IPS-15b (cell line): Measurements from ENCODE around the gene ISX.

Experiments used
- H3K27me3 ChIP-seq: one replicate; pipeline ENCODE4 v1.6.1; 2013; ENCODE audit warnings: low read length; ENCODE audit not compliant: control insufficient read depth, insufficient read depth
- H3K36me3 ChIP-seq: one replicate; pipeline ENCODE4 v1.6.1; 2013; ENCODE audit warnings: low read length; ENCODE audit not compliant: control insufficient read depth, insufficient read depth
- H3K4me1 ChIP-seq: one replicate; pipeline ENCODE4 v1.6.1; 2013; ENCODE audit warnings: mild to moderate bottlenecking, low read length; ENCODE audit not compliant: control insufficient read depth, insufficient read depth
- H3K4me3 ChIP-seq: one replicate; pipeline ENCODE4 v1.5.1; 2013; ENCODE audit warnings: low read depth, low read length
- H3K9ac ChIP-seq: one replicate; pipeline ENCODE4 v1.6.1; 2013; ENCODE audit warnings: low read depth, mild to moderate bottlenecking, low read length
- H3K9me3 ChIP-seq: one replicate; pipeline ENCODE4 v1.6.1; 2013; ENCODE audit warnings: mild to moderate bottlenecking, low read length; ENCODE audit not compliant: control insufficient read depth, insufficient read depth

The ISX gene

DNA sequence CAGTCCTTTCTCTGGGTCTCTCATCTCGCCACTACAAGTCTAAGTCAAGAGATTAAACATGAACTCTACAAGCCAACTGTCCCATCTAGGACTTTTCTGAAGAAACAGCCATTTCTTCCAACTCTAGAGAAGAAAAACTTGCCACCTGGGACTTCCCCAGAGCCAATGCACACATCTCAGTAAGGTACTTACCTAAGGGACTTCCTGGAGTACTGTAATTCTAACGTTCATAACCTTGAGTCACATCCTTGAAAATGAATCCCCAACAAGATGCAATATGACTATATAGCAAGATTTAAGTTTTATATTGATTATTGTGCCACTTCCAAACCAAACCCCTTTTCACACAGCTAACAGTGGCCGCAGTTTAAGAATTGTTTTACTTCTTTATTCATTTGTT lies 11.9 kb upstream of the ISX start:
- Histone ChIP-seq H3K36me3 (no peaks in the 10 kb centered on the region), H3K4me3 (no peak overlapping the region), H3K9me3 (no peaks in the 10 kb centered on the region), H3K4me1 (no peaks in the 10 kb centered on the region), H3K27me3 (no peaks in the 10 kb centered on the region), H3K9ac (no peak overlapping the region)

DNA sequence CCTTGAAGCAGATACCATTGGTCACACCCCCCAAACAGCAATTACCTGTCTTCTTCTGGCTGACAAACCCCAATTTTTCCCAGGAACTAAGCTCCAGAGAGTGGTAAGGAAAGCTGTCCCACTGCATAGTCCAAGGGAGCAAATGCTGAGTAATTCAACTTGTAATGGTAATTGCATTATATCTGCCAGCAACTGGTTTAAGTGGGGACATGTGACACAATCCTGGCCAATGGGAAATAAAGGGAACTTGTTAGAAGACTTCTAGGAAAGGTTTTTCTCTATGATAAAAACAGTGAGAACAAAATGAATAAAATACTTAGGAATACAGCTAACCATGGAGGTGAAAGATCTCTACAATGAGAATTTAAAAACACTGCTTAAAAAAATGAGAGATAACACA lies 9.5 kb upstream of the ISX start:
- no peaks in the 10 kb centered on the region for H3K36me3 ChIP-seq
- H3K27me3 ChIP-seq = no peaks in the 10 kb centered on the region
- H3K4me3 ChIP-seq = no peak overlapping the region
- H3K9me3 ChIP-seq = no peaks in the 10 kb centered on the region
- H3K9ac ChIP-seq = no peak overlapping the region
- no peaks in the 10 kb centered on the region for H3K4me1 ChIP-seq

DNA sequence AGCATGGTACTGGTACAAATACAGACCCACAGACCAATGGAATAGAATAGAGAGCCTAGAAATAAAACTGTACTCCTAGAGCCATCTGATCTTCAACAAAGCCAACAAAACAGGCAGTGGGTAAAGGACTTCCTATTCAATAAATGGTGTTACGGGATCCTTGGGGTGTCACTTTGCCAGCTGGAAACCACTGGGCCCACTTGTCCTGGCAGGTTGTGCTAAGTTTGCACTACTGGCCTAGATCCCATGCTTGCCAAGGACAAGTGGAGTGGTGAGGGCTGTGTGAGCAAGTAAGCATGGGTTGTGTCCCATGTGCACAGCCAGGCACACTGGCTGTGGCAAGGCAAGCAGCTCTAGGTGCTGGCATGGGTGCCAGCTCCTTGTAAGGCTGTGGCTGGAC lies 8.8 kb upstream of the ISX start:
- H3K4me3 ChIP-seq = no peak overlapping the region
- no peak overlapping the region for H3K9ac ChIP-seq
- H3K27me3 ChIP-seq = no peaks in the 10 kb centered on the region
- no peaks in the 10 kb centered on the region for H3K4me1 ChIP-seq
- H3K9me3 ChIP-seq = no peaks in the 10 kb centered on the region
- H3K36me3 ChIP-seq = no peaks in the 10 kb centered on the region

DNA sequence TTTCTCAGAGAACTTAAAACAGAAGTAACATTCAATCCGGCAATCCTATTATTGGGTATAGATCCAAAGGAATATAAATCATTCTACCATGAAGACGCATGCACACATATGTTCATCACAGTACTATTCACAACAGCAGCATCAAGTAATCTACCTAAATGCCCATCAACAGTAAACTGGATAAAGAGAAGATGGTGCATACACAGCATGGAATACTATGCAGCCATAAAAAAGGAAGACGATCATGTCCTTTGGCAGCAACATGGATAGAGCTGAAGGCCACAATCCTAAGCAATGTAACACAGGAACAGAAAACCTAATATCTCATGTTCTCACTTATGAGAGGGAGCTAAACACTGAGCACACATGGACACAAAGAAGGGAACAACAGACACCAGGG lies 6.3 kb upstream of the ISX start:
- Histone ChIP-seq H3K9ac (no peak overlapping the region), H3K27me3 (no peaks in the 10 kb centered on the region), H3K36me3 (no peaks in the 10 kb centered on the region), H3K9me3 (no peaks in the 10 kb centered on the region), H3K4me1 (no peaks in the 10 kb centered on the region), H3K4me3 (no peak overlapping the region)

DNA sequence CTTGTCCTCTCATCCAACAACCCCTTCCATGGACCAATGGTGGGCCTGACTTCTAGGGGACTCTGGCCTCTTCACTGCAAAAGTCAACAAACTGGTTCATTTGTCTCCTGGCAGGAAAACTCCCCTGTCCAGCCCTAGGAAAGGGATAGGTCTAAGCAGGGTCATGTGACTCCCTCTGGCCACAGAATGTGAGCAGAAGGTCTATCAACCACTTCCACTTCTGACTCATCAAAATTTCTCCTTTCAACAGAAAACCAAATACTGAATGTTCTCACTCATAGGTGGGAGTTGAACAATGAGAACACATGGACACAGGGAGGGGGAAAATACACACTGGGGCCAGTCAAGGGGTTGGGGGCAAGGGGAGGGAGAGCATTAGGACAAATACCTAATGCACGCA lies 1.3 kb upstream of the ISX start:
- H3K36me3 ChIP-seq = no peaks in the 10 kb centered on the region
- no peaks in the 10 kb centered on the region for H3K27me3 ChIP-seq
- no peak overlapping the region for H3K9ac ChIP-seq
- H3K4me1 ChIP-seq = no peaks in the 10 kb centered on the region
- no peaks in the 10 kb centered on the region for H3K9me3 ChIP-seq
- H3K4me3 ChIP-seq = no peak overlapping the region

DNA sequence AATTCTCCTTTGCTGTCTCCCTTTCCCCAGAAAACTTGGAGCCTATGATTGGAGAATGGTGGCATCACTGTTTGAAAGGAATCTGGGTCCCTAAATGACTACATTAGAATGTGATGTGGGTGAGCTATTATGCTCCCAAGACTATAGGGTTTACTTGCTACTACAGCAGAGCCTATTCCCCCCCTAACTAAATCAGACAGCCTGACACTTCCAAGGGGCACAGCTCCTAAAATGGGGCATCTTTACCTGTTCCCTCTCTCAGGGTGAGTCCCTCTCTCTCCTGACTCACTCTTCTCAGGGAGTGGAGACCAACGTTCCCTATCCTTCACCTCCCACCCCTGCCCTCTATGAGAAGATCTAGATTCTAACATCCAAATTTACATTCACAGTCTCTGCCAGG lies 775 bp upstream of the ISX start:
- Histone ChIP-seq H3K9ac (no peak overlapping the region), H3K9me3 (no peaks in the 10 kb centered on the region), H3K27me3 (no peaks in the 10 kb centered on the region), H3K4me3 (no peak overlapping the region), H3K4me1 (no peaks in the 10 kb centered on the region), H3K36me3 (no peaks in the 10 kb centered on the region)

DNA sequence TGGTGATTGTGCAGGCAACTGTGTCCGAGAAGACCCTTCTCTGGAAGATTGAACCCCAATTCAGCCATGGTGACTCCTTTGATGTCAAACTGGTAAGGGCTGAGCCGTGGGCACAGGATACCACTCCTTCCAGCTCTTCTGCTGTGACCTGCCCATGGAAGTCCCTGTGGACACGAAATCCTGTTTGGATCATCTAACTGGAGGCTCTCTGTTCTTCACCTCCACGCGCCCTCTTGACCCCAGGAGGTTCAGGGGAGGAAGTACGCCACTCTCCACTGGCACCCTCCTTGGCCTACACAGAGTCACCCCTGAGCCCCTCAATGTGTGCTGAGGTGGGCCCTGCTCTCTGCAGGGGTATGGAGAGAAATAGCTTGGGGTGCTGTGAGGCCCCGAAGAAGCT lies 810 bp downstream of the ISX start:
- H3K36me3 ChIP-seq = no peaks in the 10 kb centered on the region
- H3K9ac ChIP-seq = no peak overlapping the region
- H3K9me3 ChIP-seq = no peaks in the 10 kb centered on the region
- no peak overlapping the region for H3K4me3 ChIP-seq
- no peaks in the 10 kb centered on the region for H3K4me1 ChIP-seq
- H3K27me3 ChIP-seq = no peaks in the 10 kb centered on the region

DNA sequence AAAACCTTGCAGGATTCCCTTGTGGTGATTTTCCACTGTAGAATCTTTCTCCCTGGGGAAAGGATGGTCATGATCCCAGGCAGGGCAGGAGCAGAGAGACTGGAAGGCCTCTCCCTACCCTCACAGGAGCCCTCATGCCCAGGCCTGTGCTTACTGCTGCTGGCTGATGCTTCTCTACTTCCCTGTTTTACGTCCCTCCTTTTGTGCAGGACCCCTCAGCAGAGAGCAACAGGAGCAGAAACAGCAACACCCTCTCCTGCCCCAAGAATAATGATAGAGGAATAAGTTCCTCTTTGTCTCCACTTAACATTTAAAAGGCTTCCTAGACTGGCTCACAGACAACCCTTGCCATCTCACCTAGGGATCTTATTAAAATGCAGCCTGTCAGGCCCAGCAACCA lies 3.6 kb downstream of the ISX start:
- no peak overlapping the region for H3K4me3 ChIP-seq
- H3K4me1 ChIP-seq = no peaks in the 10 kb centered on the region
- no peaks in the 10 kb centered on the region for H3K27me3 ChIP-seq
- H3K9me3 ChIP-seq = no peaks in the 10 kb centered on the region
- H3K9ac ChIP-seq = no peak overlapping the region
- H3K36me3 ChIP-seq = no peaks in the 10 kb centered on the region

DNA sequence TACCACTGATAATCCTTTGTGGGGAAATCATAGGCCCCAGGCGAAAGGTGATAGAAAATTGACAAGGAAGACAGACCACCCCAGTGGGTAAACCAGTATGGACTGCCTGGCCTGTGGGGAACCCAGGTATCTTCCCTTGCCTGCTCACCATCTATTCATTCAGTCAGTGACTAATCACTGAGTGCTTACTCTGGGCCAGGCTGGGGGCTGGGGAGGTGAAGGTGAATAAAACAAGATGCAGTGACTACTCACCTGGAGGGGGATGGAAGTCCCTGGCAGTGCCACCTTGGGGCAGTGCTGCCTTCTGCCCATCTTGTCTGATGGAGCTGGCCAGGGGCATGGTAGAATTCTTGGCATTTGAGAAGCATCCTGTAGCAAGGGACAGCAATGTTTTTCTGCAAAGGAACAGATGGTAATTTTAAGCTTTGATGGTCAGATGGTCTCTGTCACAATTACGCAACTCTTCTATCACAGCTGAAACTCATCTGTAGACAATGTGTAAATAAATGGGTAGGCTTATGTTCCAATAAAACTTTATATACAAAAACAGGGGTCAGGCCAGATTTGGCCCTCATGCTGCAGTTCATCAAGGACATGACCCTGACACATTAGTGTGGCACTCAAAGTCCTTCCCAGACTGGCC lies 4.6 kb downstream of the ISX start:
- no peaks in the 10 kb centered on the region for H3K9me3 ChIP-seq
- no peaks in the 10 kb centered on the region for H3K27me3 ChIP-seq
- H3K9ac ChIP-seq = no peak overlapping the region
- no peaks in the 10 kb centered on the region for H3K36me3 ChIP-seq
- no peaks in the 10 kb centered on the region for H3K4me1 ChIP-seq
- H3K4me3 ChIP-seq = no peak overlapping the region

DNA sequence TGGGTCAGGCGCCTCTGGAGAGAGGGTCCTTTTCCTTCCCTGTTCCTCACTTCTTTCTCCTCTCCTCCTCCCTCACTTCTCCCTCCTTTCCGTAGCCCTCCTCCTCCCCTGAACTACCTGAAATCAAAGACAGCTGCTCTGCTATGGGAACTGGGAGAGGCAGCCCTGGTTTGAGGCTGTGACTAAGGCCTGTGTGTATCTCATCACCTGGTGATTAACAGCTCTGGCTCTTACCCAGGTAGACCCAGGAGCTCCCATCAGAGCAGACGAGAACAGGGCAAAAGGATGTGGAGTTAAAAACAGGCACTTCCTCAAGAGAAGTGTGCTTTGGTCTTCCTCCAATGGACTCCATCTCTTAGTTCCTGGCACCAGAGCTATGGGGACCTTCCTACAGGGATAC lies 5.8 kb downstream of the ISX start:
- Histone ChIP-seq H3K9me3 (no peaks in the 10 kb centered on the region), H3K9ac (no peak overlapping the region)

DNA sequence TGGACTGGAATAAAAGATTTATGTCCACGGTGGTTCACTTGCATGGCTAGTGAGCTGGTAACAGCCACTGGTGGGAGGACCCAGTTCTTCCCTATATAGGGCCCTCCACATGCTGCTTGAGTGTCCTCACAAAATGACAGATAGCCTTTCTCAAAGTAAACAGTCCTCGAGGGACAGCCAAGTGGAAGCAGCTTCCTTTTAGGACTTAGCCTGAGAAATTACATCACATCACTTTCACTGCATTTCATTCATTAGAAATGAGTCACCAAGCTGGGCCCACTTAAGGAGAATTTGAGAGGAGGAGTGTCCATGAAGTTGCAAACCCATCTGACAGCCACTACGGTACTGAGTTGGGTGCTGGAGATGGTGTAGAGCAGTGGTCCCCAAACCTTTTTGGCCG lies 7.0 kb downstream of the ISX start:
- Histone ChIP-seq H3K9ac (no peak overlapping the region), H3K4me3 (no peak overlapping the region), H3K9me3 (no peaks in the 10 kb centered on the region), H3K27me3 (no peaks in the 10 kb centered on the region), H3K36me3 (no peaks in the 10 kb centered on the region), H3K4me1 (no peaks in the 10 kb centered on the region)

More for the DNA sequence above, 5.8 kb downstream of the ISX start:
- Histone ChIP-seq H3K4me3 (no peak overlapping the region), H3K36me3 (no peaks in the 10 kb centered on the region), H3K27me3 (no peaks in the 10 kb centered on the region), H3K4me1 (no peaks in the 10 kb centered on the region)

DNA sequence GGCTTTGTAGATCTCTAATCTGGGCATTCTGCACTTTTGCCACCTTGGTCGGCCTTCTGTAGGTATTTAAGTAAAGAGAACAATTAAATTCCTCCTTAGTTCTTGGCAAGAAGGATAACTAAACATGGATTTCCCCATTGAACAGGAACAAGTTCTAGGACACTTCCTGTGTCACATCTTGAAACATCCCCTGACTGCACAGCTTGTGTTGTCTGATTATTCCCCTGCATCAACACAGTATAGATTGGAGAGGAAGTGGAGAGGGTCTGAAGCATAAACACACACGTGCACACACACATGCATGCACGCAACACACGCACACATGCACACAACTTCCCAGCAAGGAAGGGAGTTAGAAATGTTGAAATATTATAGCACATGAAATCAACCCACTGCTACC lies 8.6 kb downstream of the ISX start:
- H3K27me3 ChIP-seq = no peaks in the 10 kb centered on the region
- H3K4me1 ChIP-seq = no peaks in the 10 kb centered on the region

More for the DNA sequence above, 8.6 kb downstream of the ISX start:
- H3K9ac ChIP-seq = no peak overlapping the region
- no peaks in the 10 kb centered on the region for H3K36me3 ChIP-seq
- H3K9me3 ChIP-seq = no peaks in the 10 kb centered on the region
- no peak overlapping the region for H3K4me3 ChIP-seq
